HG02938 (cell line): Measurements from ENCODE around the gene IGSF21.

ENCODE experiments used
- ATAC-seq: cut with Tn5 transposase; IDR thresholded peaks from one replicate; pipeline ENCODE4 v1.9.1; 2021; ENCODE audit warnings: mild to moderate bottlenecking, moderate library complexity; ENCODE audit not compliant: unreplicated experiment

The IGSF21 gene

DNA sequence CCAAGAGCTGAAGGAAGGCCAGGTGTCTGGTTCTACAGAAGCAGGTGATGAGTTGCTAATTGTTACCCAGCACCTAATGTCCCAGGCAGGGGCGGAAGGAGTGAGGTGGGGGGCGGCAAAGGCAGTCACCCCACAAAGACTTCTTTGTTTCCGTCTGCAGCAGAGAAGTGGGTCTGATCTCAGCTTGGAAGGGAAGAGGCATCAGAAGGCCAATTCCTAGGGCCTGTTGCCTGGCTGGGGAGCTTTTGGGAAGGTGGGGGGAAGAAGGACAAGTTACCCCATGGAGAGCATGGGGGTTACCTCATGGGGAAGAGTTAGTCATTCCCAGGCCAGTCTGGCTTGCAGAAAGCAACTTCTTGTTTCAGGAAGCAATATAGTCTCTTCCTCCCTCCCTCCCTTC, 10.9 kb downstream of the IGSF21 start:
- ATAC-seq, result no peak

DNA sequence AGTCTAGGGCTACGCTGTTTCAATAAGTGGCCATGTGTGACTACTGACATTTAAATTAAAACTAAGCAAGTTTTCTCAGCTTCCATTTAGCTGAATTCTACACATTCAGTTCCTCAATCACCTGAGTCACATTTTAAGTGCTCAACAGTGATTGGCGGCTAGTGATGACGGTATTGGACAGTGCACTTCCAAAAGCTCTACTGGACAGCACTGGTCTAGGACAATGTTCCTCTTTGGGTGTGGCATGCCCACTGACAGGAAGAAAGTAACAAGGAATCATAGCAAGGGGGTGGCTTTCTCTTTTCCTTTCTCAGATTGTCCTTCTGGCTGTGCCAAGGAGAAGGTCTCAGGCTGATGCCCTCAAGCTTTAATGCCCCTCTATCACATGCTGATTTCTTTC, 11.7 kb downstream of the IGSF21 start:
- no peak for ATAC-seq

DNA sequence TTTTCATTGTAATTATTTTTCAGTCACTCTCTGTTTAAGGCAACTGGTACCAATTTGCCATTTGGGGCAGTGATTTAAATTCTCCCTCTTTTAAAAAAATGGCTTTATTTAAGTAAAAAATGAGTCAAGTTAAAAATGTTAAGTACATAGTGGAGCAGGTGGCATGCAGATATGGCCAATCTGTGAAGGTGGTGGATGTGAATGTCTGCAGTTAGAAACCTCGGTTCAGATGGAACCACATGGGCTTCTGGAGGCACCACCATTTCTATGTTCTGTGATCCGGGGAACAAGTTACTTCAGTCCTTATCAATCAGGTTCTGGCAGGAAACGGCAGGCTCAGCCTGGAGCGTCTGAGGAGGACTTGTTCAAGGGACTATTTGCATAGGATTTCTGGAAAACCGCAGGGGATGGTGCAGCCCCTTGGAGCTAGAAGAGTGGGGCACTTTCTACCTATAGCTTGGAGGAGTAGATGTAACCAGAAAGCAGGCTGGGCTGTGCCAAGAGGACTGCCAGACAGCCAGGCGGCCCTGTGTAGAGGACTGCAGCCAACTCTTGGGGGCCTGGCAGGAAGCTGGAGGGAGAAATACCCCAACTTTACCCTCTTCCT, 12.3 kb downstream of the IGSF21 start:
- ATAC-seq, result no peak

DNA sequence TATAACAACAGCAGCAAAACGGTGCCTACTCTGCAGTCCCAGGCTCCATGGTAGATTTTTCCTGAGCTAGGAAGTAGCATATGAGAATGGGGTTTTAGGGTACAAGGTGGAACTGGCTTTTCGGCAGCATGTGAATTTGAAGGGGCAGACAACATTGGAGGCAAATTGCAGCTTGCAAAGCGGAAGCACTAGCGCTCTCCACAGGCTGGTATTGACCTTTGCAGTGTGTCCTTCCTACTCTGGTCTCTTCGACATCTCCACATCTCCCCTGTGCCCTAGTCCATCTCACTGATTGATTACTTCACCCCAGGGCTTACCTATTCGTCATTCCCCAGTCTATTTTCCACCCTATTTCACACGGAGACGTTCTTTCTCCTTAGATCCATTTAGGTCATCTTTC, 13.0 kb downstream of the IGSF21 start:
- no peak for ATAC-seq

DNA sequence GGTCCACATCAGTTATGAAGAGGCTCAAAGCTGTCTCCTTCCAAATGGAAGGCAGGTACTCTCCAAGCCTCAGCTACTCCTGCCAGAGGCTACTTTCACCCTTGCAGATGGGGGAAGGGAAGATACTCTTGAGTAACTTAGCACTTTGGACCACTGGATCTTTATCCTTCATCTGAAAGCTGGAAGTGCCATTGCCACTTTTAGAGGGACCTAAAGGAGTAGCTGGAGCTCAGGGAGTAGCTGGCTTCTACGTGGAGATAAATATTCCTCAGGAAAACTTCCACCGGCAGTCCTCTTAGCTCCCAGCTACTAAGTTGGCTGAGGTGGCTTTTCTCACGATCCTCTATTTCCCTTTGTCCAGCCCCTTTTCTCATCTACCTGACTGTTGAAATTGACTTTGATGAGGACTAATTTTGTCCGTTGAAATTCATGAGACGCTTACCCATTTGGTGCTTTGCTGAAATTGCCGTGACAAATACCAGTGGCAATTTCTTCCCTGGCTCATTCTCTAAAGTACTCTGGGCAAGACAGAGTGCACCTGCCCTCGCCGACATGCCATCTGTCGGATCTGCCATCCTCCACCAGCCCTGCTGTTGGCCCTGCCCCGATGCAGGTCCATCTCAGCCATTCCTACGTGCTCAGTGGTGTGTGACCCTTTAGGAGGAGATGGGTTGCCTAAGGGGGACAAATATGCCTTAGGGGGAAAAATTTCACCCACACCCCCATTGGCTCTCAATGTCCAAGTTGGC, 13.6 kb downstream of the IGSF21 start:
- no peak for ATAC-seq

DNA sequence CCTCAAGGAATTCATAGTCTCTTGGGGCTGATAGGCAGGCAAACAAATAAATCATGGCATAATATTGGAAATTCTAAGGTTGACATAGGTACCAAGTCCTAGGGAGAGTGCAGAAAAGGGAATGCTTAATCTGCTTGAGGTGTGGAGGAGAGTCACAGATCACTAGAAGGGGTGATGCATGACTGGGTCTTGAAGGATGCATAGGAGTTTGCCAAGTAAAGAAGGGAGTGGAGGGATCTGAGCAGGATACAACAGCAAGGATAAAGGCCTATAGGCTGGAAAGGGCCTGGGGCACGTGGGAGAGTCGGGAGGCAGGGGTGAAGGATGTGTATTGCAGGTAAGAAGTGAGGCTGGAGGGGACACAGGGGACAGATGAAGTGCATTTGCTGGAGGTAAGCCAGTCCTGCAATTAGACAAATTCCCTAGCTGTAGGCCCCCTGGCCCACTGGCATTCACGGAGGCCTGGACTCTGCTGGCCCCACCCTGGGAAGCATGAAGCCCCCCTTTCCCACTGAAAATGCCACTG, 15.9 kb downstream of the IGSF21 start:
- ATAC-seq, result no peak

DNA sequence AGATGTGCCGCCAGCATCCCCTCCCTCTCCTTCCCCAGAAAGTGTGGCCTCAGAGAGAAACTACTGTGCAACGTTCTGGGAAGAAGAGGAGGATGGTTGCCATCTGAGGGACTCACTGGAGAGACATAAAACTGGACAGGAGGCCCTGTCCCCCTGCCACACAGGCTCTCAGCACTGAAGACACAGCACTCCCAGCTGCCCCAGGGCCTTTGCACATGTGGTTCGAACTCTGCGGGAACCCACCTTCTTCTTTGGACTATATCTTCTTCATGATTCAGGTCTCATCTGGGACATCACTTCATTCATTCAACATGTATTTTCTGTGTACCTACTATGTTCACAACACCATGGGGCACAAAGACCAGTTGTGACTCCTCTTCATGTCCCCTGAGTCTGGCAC, 17.4 kb downstream of the IGSF21 start:
- no peak for ATAC-seq

DNA sequence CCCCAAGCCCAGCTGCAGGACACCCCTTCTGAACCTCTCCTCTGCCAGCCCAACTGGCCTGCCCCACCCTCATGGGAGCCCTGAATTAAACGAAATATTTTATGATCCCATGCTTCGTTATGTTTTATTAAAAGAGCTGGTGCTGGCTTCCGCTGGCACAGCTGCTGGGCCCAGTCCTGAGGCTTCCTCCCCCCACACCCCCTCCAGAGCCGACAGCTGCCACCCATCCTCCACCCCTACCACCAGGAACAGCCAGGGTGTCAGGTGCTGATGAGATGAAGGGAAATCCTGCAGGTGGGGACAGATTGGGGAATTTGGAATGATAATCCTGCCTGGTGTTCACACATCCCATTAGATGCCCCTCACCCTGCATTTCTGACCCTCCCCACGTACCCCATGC, 19.0 kb downstream of the IGSF21 start:
- no peak for ATAC-seq

DNA sequence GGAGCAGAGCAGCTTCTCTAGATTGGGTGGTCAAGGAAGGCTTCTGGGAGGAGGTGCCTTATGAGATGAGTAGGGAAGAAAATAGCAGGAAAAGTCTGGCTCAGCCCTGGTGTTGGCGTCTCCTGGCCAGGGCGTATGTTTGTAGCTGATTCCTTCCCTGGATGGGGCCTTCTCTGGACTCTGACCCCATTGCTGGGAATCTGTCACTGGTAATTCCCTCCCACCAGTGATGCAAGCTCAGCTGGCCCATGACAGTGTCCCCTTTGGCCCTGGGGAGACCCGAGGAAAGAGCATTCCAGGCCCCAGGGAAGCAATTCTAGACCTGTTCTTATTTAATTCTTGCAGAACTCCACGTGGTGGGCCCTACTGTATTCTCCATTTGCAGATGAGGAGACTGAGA, 20.7 kb downstream of the IGSF21 start:
- no peak for ATAC-seq

DNA sequence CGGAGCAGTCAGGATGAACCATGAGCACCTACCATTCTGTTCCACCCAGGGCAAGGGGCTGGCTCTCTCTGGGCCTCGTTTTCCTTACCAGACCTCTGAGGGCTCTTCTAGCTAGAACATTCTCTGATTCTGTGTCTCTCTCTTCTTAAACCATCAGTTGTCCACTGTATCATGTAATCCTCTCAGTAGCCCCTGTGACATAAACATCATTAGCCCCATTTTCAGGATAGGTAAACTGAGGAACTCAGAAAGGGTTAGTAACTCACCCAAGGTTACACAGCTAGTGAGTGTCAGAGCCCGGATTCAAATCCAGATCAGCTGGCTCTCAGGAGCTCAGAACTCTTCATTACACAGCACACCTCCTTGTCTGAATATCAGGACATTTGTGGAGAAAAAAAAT, 22.8 kb downstream of the IGSF21 start:
- ATAC-seq, result no peak

DNA sequence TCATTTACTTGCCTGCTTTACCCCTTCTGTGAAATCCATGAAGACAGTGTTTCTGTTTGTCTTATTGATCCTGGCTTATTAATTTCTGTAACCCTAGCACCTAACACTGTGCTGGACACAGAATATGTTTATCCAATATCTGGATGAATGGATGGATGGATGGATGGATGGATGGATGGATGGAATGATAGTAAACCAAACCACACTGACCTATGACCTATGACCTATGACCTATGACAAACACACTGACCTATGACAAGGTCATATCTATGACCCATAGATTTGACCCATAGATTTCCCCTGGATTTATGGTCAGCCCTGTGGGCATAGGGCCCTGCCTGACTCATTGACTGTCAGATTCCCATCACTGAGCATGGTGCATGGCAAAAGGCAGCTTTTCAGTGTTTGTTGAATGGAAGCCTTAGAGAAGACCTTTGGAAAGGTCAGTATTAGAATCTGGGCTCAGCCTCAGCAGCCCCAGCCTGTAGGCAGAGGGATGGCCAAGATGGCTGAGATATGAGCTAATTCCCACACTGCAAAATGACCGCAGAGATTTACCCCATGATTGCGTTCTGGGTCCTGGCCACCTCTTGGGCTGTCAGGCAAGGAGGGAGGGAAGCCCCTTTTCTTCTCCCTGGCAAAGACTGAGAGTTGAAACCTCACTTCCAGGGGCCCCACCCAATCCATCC, 24.6 kb downstream of the IGSF21 start:
- ATAC-seq, result no peak

DNA sequence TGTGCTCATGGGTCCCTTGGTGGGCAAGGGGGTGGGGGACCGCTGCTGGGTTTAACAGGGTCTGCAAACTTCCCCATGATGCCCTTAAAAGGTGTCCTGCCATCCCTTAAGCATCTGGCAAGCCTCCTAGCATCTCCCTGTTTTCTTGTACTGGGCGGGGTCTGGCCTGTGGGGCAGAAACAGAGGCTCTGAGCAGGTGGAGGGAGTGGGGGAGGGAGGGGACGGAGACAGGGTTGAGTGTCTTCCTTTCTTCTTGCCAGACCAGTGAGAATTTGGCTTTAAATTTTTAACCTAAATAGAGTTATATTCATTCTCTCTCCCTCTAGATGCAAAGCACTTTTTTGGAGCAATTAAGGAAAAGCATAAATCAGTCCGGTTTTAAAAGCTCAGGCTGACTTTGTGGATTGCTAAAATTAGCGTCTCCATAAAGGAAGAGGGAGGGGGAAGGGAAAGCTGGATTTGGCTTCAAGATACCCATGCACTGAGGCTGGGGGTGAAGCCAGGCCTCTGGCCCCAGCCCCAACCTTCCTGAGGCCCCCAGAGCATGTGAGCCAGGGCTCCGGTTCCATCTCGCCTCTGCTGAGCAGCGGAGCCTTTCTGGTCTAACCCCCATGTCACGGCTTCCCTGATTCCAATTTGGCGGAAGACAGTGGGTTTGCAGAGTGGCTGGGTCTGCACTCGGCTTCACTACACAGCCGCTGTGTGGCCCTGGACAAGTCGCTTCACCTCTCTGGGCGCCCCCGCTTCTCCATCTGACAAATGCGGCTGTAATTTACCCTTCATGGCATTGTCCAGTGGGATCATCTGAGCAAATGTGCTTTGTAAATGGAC, 25.3 kb downstream of the IGSF21 start:
- no peak for ATAC-seq

DNA sequence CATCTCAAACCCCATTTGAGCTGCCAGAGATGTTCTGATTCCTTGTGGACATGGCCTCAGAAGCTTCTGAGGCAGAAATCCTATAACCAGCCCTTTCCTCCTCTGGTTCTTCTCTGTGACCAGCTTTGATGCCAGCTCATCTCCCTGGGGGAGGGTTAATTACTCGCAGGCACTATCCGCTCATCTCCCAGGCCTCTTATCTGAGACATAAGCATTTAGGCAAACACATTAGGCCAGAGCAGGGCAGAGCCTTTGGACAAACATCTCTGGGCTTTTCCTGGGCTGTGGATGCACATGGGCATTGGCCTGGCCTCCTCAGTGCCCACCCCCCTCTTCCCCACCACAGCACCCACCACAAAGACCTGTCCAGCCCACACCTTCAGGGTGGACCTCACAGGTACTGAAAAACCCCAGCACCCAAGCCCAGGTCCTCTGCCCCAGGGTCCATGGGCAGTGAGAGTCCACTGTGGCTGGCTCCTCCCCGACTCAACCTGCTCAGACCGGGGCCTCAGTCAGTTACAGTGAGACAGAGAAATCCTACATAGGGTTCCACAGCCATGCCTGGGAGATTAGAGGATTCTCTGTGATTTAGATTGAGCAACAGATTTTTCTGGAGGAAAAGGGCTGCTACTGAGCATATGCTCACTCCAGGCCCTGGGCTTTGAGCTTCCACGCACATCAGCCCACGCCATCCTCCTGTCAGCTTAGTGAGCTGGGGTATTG, 26.9 kb downstream of the IGSF21 start:
- ATAC-seq, result no peak

DNA sequence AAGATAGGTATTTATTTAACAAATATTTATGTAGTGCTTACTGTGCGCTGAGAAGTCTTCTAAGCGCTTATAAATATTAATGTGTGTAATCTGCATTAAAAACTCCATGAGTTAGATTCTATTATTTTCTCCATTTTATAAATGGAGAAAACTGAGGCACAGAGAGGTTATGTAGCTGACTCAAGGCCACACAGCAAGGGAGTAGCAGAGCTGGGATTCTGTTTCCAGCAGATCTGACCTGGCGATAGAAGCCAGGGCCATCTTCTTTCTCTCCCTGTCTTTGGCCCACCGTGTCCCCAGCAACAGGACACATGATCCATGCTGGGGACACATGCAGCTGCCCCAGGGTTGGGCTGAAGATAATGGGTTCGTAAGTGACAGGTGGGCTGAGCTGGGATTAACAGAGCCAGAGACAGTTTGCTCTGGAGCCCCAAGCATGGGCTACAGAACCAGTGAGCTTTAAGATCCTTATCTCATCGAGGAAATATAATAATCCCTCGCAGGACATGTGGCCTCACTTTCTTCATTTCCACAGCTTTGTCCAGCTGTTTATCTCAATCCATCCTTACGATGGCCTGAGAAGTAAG, 30.3 kb downstream of the IGSF21 start:
- ATAC-seq, result no peak

DNA sequence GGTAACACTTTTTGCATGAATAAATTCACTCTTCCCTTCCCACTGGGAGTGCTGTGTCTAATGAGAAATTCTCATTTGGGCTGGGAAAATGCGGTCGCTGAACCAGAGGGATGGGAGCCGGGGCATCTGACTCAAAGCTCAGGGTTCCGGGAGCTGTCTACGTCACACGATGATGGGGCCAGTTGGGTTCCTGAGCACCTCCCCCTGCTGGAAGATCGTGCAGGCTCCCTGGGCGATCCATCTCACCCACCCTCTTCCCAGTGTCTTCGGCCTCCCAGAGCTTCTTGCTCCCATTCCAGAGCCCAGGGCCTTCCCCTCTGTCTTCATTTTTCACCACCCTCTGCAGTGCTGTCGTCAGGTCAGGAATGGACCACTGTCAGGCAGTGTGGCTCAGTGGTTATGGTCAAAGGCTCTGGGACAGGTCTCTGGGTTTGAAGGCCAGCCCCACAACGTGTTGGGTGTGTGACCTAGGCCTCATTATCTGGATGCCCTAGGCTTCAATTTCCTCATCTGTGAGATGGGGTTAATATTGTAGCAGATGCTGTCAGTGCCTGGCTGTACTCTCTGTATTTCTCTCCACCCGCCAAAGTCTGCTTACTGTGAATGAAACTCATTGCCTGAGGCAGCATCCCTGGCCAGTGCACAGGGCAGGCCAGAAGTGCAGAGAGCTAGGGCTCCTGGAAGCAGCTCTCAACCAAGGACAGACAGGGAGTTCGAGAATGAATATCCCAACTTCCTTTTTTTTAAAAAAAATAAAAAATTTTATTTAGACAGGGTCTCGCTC, 31.8 kb downstream of the IGSF21 start:
- ATAC-seq, result no peak

DNA sequence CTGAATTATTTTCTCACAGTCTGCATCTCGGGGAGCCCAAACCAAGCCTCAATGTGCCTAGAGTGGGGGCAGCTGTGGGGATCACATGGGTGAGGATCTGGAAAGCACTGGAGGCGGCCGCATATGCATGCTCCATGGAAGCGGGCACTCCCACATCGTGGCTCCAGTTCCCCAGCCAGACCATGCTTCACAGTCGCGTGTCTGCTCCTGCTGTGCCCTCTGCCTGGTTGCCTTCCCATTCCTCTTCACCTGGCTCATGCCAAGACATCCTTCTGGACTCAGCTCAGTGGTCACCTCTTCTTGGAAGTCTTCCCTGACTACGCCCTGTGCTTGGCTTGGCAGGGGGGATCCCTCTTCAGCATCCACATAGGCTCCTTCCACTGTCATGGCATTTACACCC, 32.8 kb downstream of the IGSF21 start:
- ATAC-seq, result no peak

DNA sequence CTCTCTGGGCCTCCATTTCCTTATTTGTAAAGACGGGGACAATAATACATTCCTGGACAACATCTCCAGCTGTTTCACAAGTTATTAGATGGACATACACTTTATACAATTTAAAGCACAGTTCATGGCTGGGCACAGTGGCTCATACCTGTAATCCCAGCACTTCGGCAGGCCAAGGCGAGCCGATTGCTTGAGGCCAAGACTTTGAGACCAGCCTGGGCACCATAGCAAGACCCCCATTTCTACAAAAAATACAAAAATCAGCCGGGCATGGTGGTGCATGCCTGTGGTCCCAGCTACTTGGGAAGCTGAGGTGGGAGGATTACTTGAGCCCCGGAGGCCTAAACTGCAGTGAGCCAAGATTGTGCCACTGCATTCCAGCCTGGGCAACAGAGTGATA, 34.1 kb downstream of the IGSF21 start:
- no peak for ATAC-seq

DNA sequence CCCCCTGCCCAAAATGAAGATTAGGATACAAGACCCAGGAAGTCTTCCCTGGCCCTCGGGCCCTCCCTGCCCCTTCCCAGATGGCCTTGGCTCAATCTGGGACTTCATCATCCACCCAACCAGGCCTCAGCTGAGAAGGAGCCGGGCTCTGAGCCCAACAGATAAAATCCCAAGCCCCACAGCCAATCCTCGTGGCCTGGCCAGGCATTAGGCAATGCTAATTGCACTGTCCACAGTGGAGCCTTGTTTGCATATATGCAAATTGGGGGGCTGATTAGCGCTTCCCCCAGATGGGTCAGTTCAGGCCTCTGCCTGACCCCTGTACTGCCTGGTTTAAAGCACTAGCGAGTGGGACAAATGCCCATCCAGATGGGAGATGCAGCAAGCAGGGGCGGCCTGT, 34.9 kb downstream of the IGSF21 start:
- no peak for ATAC-seq

DNA sequence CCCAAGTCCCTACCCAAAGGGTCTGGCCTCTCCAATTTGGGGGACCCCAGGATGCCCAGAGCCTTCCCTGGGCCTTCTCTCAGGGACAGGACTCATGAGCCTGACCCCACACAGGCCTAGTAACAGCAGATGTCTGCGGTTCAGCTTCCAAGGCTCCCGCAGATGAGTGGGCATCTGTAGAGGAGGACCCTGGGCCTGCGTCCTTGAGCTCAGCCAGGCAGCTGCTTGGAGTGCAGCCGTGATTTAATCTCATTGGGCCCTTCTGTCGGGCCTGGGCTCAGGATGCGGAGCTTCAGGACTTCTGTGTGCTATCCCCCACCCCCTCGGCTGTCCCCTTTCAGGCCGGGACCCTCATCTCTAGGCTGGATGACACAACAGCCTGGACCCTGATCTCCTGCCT, 35.4 kb downstream of the IGSF21 start:
- ATAC-seq, result no peak
